ENCODE data around the gene HMGB1.

GRCh38 chr13:30454991-30455390, 10.7 kb downstream of the HMGB1 start:
- TF ChIP-seq CTCF (conservative IDR thresholded peaks at IDR 0.05 in 1 of 2, IDR thresholded peaks at IDR 0.05 in 1 of 2; ENCODE audit: low read depth in 1 of 2, low read length in 2 of 2) (no peak), EZH2 (IDR thresholded peaks at IDR 0.05; ENCODE audit: low read length, missing control alignments) (no peak)

Measured in fibroblast of lung (primary cell).